Activated CD4-positive, alpha-beta T cell treated with anti-CD3 and anti-CD28 coated beads, Interleukin-2, amount 50 U/mL, for 4 hours (primary cell): ENCODE results near the gene SRSF10.
"Not testable (repeated sequence)": the region's sequence is repeated elsewhere in the genome, so short reads cannot be mapped to it uniquely, and the experiment has no call there.

Experiments used
- DNase-seq, 2 experiments: peaks; one replicate each; pipeline ENCODE4 v3.0.0-alpha.2; 2020

Gene SRSF10

DNA sequence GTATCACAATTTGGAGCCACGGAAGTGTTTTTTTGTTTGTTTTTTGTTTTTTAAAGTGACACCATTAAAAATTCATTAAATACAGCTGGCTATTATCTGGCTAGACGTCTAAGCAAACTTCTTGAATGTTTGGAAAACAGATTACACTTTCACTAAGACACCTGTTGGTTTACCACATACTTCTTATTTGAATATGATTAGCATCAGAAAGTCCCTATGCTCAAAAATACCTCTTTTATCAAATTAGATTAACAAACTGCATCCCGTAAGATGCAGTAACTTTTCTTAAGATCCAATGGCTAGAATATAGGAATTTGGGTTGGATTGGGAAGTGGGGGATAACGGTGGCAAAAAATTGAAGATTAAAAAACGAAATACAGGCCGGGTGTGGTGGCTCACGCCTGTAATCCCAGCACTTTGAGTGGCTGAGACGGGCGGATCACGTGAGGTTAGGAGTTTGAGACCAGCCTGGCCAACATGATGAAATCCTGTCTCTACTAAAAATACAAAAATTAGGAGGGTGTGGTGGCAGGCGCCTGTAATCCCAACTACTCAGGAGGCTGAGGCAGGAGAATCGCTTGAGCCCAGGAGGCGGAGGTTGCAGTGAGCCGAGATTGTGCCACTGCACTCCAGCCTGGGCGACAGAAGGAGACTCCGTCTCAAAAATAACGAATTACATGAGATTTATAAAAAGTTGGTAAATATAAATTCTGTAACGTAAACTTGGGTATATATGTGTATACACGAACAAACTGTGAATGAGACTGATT is 21.9 kb downstream of the SRSF10 start:
- not testable (repeated sequence) for DNase-seq

DNA sequence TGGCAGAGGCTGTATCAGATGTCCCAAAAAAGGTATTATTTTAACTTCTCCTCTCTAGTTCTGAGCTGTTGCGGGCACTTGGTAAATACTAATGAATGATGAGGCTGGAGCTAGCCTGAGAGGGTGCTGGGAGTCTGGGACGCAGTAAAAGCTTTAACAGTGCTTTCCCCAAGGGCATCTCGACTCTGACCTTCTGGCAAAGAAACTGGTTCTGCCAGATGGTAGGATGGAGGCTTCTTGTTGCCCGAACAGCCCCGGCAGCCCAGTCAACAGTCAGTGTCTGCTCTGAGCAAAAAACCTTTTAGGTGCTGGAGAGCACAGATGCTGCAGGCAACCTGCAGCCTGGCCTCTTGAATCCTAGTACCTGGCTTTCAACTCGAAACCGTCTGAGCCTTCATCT is 23.0 kb downstream of the SRSF10 start:
- DNase-seq = no peak

DNA sequence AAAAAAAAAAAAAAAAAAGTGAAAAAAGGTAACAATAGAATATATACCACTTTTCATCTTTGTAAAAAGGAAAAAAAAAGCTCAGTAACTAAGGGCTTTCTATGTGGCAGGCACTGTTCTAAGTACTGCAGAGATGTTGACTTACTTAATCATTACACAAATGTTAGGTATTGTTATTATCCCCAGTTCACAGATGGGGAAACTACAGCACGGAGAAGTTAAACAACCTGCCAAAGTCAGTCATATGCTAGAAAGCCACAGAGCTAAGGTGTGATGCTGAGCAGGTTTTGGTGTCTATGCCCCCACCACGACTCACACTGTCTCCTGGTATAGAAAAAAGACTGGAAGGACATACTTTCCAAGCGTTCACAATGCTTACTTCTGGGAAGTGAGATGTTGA is 27.1 kb downstream of the SRSF10 start:
- no peak for DNase-seq

DNA sequence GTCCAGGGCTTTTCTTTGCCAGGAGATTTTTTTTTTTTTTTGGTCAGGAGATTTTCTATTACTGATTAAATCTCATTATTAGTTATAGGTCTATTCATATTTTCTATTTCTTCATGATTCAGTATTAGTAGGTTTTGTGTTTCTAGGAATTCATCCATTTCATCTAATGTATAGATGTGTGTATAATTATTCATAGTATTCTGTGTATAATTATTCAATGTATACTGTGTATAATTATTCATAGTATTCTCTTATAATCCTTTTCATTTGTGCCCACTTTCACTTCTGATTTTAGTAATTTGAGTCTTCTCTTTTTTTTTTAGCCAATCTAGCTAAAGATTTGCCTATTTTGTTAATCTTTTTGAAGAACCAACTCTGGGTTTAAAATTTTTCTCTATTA is 32.8 kb downstream of the SRSF10 start:
- no peak for DNase-seq

DNA sequence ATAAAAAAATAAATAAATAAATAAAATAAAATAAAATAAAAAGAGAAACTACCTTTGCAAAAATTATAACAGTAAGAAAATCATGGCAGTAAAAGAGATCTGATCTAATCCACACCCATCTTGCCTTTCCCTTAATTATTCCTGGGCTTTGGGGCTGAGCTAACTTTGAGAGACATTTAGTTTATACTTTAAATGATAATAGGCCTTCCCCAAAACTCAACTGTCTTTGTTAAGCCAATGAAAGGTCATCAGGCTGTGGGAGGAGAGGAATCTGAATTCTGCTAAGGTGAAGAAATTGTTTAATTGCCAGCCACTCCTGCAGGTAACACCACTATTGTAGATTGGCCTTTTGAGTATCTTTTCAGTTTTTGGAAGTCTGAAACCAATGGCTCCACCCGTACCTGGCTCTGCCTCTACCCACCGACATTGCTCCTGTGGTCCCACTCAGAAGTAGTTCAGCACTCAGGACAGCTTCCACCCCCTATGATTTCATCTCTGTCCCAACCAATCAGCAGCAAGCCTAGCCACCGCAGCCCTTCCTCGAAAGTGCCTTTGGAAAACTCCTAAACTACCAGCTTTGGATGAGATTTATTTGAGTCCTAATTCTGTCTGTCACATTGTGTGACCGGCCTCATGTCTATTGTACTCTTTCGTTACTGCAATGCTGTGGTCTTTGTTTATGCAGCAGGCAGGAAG is 43.5 kb downstream of the SRSF10 start:
- no peak for DNase-seq

DNA sequence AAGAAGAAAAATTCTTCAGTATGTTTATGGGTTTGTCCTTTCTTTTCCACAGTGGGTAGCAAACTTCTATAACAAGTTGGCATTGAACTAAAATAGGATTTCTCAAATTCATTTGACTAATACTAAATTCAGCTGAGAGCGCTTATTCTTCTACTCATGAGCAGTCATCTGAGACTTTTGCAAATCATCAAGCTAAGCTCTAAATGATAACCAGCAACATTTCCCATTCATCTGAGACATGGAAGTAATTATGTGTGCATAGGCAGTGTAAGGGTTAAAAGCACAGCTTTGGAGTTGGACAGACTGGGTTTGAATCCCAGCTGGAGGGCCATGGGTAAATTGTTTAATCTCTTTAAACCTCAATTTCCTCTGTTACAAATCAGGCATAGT is 48.6 kb downstream of the SRSF10 start:
- no peak for DNase-seq

DNA sequence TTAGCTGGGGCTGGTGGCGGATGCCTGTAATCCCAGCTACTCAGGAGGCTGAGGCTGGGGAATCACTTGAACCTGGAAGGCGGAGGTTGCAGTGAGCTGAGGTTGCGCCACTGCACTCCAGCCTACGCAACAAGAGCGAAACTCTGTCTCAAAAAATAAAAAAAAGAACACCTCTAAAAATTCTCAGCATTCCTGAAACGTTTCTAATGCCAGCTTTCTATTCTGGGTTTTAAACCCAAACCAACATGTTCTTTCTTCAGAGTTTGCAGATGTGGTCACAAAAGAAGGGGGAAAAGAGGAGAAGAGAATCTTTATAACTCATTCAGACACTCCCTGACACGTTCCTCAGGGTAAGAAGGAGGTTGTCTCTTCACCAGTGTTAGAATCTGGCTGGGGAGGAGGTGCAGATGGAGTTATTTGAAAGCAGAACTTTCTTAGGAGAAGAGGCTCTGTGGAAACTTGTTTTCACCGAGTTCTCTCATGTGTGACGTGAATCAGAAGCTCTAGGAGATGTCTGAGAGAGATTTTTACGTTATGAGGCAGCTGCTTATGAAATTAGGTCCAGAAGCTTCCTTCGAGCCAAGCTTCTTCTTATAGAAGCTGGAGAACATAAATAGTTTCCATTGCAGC is 49.2 kb downstream of the SRSF10 start:
- no peak for DNase-seq

DNA sequence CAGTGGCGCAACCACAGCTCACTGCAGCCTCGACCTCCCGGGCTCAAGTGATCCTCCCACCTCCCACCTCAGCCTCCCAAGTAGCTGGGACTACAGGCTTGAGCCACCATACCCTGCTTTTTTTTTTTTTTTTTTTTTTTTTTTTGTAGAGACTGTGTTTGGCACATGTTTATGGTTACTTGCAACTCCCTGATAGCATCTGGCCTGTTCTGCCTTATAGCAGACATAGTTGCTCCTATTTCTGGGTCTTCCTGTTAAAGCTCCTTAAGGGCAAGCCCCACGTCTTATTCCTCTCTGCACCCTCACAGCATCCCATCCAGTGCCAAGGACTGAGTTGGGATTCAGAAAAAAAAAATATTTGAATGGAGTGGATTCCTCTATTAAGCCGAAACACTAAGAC is 49.9 kb downstream of the SRSF10 start:
- DNase-seq = no peak

DNA sequence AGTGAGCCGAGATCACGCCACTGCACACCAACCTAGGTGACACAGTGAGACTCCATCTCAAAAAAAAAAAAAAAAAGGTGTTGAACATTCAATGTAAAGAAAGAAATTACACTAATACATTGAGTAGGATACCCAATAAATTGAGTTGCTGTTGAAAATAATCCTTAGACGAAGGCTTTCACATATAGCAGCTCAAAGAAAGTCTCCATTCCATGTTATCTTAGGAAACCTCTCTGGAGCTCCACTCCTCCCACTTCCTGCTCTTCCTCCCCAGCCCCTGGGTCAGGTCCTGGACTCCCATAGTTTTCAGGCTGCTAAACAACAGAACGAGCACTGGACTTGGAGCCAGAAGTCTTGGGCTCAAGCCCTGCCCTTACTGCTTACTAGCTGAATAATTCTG is 51.3 kb downstream of the SRSF10 start:
- no peak for DNase-seq

DNA sequence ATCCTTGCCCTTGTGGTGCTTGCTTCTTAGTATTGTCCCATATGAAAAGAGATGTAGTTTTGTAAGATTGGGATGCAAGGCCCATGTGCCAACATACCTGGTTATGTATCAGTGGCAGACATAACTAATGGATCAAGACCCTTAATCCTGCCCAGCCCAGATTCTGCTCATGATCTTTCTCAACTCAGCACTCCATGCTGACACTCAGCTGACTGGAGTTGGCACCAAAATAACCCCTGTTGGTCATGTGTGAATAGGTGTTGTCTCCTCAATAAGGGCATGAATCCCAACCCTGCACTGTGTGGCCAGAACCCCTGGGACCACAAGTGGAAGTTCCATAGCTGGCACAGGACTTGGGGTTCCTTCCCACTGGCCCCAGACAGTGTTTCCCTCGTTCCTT is 53.0 kb downstream of the SRSF10 start:
- DNase-seq = no peak

DNA sequence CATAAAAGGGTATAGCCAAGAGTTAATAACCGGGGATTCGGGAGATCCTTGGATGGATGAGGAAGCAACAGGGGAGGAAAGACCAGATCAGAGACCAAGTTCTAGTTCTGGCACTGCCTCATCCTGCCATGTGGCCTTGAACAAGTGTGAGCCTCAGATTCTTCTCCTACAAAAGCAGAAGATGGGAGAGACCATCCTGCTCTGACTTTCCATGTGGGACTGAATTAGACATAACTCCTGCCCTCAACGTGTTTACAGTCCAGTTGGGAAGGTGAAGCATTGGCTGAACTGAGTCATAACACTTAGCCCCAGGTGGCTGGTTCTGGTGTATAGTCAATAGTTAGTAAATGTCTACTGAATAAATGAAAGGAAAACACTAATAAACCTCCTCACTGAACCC is 54.8 kb downstream of the SRSF10 start:
- DNase-seq = no peak

DNA sequence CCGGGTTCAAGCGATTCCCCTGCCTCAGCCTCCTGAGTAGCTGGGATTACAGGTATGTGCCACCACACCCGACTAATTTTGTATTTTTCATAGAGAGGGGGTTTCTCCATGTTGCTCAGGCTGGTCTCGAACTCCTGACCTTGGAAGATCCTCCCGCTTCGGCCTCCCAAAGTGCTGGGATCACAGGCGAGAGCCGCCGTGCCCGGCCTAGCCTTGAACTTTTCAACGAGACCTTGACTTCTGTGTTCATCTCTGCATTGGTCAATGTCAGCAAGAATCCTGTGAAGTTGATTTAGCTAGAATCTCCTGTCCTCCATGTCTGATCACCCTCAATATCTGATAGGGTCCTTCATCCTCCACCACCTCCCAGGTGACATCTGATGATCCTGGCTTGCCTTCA is 55.5 kb downstream of the SRSF10 start:
- DNase-seq = no peak

DNA sequence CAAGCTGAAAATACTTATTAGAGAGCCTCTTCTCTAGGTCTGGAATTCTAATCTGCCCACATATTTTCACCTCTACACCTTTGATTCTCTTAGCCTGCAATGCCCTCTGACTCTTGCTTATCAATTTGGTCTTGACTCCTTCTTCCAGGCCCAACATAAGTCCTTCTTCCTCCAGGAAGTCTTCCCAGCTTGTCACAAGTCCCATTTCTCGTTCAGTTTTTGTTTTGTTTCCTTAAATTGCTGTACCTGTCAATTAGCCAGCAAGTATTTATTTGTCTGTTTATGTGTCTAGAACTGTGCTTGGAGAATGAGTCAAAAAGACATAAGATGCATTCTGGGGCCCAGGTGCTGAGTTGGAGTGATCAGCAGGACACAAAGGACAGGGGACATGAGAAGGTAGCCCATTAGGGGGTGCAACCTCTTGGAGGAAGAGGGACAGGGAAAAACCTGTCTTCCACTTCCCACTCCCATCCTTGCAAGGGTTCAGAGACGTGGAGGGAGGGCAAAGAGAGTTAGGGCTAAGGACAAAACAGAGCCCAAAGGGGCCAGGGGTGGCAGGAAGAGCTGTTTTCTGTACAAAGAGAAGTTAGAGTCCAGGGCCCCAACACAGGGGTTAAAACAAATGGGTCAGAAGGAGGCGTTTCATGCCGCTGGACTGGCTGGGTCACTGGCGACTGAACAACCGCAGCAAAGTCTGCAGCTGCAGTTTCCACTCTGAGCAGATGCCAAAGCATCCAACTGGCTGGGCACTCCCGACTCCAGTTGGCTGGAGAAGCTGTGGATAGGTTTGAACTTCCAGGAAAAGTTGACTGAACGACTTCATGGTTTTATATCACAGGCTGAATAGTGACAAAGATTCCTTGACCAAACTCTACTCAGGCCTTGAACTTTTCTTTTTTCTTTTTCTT is 56.3 kb downstream of the SRSF10 start:
- no peak for DNase-seq

DNA sequence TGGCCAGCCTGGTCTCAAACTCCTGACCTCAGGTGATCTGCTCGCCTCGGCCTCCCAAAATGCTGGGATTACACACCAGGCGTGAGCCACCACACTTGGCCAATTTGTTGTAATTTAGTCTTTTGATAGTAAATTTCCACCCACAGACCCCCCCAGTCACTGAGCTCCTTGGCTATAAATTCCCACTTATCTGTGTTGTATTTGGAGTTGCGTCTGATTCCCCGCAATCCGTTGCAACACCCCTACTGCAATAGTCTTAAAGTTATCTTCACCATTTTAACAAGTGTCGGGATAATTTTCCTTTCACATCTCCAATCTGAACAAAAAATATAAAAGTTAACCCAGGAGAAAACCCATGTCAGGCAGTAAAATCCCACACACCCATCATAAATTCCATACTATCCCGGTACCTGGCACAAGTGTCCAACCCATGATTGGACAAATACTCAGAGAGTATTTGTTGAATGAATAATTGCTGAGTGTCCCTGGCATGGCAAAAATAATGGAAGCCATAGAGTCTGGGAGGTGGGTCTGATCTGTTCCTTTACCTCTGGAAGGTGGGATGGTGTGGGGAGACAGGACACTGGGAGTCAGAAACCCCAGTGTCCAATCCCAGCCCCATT is 57.7 kb downstream of the SRSF10 start:
- DNase-seq = no peak

DNA sequence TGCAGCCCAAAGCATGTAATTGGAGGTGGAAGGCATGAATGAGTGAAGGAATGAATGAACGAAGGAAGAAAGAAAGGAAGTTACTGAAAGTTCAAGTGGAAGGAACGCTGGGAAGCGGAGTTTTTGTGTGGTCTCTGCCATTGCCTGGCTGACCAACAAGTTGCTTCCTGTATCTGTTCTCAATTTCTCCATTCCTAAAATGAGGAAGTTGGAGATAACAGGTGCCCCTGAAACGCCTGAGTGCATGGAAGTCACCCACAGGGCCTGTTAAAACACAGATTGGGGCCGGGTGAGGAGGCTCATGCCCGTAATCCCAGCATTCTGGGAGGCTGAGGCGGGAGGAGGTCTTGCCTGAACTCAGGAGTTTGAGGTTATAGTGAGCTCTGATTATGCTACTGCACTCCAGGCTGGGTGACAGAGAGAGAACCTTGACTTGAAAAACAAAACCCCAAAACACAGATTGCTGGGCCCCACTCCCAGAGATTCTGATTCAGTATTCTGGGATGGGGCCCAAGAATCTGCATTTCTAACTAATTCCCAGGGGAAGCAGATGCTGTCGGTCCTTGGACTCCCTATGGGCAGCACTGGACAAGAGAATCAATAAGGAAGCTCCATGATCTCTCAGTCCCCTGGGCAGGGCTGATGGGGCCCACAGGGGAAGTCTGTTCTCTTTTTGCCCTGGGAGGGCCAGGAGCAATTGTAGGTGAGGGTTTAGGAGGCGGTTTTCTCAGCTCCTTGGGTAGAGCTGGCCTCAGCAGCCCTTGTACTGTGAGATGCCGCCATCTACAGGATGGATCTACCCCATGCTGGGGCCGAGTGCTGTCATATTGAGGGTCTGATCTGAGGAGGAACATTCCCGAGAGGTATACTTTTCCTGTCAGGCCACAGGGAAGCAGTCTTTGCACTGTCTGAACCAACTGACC is 63.7 kb downstream of the SRSF10 start:
- DNase-seq = peak; percentile 10 to 17

DNA sequence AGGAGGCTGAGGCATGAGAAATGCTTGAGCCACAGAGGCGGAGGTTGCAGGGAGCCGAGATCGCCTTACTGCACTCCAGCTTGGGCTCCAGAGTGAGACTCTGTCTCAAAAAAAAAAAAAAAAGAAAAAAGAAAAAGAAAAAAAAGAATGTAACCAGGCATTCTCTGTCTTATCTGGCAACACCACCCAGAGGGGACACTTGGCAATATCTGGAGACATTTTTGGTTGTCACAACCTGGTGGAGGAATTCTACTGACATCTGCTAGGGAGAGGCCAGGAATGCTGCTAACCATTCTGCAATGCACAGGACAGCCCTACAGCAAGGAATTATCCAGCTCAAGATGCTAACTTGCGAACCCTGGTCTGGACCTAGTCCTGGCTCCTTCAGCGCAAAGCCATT is 64.7 kb downstream of the SRSF10 start:
- no peak for DNase-seq

DNA sequence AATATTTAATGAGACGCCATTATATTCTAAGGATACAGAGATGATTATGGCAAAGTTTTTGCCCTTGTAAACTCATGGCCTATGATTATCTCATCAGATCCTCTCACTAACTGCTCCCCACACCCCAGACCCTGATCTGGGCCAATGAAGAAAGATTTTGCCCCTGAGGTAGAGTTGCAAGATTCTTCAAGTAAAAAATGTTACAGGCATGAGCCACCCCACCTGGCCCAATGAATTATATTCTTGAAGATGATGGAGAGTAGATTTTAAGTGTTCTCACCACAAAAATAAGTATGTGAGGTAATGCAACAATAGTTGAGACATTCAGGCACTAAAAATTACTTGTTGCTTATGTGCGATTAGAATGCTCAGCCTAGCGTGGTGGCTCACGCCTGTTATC is 65.2 kb downstream of the SRSF10 start:
- DNase-seq = no peak
